Neural crest cell (in vitro differentiated cells): ENCODE measurements around the gene HMSD. TPM values are rescaled to one million over a fixed set of nuclear protein-coding genes. Genes with fewer than 3 reads are reported as not detected.

ENCODE experiments used
- DNase-seq: peaks from one replicate; pipeline ENCODE4 v3.0.0; 2021; ENCODE audit warnings: low read depth, mixed read lengths, low spot score
- H3K27ac Mint-ChIP-seq: one replicate; pipeline ENCODE4 v1.8.0; 2021; ENCODE audit warnings: mild to moderate bottlenecking, mixed read lengths; ENCODE audit not compliant: unreplicated experiment
- H3K27me3 Mint-ChIP-seq: 2 replicates; pipeline ENCODE4 v1.8.0; 2021; ENCODE audit warnings: low read depth, mild to moderate bottlenecking, mixed read lengths
- H3K36me3 Mint-ChIP-seq: 2 replicates; pipeline ENCODE4 v1.8.0; 2021; ENCODE audit warnings: low read depth, mild to moderate bottlenecking, mixed read lengths
- H3K4me1 Mint-ChIP-seq: 2 replicates; pipeline ENCODE4 v1.8.0; 2021; ENCODE audit warnings: mixed read lengths
- H3K4me3 Mint-ChIP-seq: one replicate; pipeline ENCODE4 v1.8.0; 2021; ENCODE audit warnings: mild to moderate bottlenecking, mixed read lengths
- H3K9me3 Mint-ChIP-seq: 2 replicates; pipeline ENCODE4 v1.8.0; 2021; ENCODE audit warnings: mixed read lengths
- total RNA-seq: library from RNA; stranded (reverse); gene quantifications from 2 replicates; pipeline ENCODE4 v1.2.1, GENCODE V29; 2021
- TF ChIP-seq, protein P1 (sequence below): fragments of 200-600 bp; sonication (generic); conservative IDR thresholded peaks from 2 replicates; pipeline ENCODE4 v1.5.0; 2021; ENCODE audit warnings: antibody characterized with exemption, mild to moderate bottlenecking

The HMSD gene
- total RNA-seq, 1 donor from 2014 or later, result 10.0 TPM

DNA sequence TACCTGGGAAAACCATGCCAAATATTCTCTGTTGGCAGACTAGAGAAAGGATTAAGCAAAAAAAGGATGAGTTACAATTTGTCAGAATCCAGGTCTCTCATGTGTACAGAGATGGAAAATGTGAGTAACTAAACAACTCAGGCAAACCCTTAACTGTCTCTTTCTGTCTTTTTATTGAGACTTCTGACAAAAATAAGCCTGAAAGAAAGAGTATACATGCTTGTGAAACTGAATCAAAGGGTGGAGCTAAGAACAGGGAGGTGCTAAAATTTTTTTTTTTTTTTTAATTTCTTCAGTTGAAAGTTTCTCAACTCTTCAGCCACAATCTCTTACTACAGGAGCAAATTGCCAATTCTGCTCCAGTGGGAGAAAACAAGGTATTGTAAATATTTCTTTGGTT, 41.4 kb upstream of the HMSD start, which contains the start of gene SERPINB10:
TSS of gene SERPINB10 (plus strand) at position 295 of the 400 bp plus-strand sequence. CDS start 7,553 bp downstream, outside the sequence.
- no peak within 1 kb of the TSS for H3K27ac Mint-ChIP-seq
- no peaks in the 10 kb centered on the region for H3K4me1 Mint-ChIP-seq

DNA sequence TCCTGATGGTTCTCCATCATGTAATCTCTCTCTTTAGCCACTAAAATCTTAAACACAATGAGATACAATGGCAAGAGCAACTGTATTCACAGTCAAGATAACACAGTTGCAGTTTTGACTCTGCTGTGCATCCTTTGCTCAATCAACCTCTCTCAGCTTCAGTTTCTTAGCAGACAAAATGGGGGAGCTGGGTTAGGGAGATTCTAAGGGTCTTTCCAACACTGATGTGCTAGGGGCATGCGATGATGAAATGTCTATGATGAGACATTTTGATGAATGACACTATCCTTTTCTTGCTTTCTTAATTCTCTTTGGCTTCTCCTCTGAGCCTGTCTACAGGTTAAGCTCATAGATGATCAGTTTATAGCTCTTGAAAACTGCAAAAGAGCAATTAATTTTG, 40.2 kb upstream of the HMSD start:
- H3K4me1 Mint-ChIP-seq, result no peaks in the 10 kb centered on the region
- peaks cover 13% of the 10 kb centered on the region for H3K27me3 Mint-ChIP-seq
- TF ChIP-seq, protein P1, sequence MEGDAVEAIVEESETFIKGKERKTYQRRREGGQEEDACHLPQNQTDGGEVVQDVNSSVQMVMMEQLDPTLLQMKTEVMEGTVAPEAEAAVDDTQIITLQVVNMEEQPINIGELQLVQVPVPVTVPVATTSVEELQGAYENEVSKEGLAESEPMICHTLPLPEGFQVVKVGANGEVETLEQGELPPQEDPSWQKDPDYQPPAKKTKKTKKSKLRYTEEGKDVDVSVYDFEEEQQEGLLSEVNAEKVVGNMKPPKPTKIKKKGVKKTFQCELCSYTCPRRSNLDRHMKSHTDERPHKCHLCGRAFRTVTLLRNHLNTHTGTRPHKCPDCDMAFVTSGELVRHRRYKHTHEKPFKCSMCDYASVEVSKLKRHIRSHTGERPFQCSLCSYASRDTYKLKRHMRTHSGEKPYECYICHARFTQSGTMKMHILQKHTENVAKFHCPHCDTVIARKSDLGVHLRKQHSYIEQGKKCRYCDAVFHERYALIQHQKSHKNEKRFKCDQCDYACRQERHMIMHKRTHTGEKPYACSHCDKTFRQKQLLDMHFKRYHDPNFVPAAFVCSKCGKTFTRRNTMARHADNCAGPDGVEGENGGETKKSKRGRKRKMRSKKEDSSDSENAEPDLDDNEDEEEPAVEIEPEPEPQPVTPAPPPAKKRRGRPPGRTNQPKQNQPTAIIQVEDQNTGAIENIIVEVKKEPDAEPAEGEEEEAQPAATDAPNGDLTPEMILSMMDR, result no peak
- no peak overlapping the region for H3K27ac Mint-ChIP-seq
- no peak for DNase-seq
- H3K4me3 Mint-ChIP-seq, result no peak overlapping the region
- no peaks in the 10 kb centered on the region for H3K36me3 Mint-ChIP-seq
- no peaks in the 10 kb centered on the region for H3K9me3 Mint-ChIP-seq

More for the DNA sequence above, 41.4 kb upstream of the HMSD start, which contains the start of gene SERPINB10:
- Mint-ChIP-seq H3K9me3 (no peaks in the 10 kb centered on the region), H3K4me3 (no peak within 1 kb of the TSS), H3K36me3 (no peaks in the 10 kb centered on the region), H3K27me3 (peaks cover 8% of the 10 kb centered on the region)
- no peak for DNase-seq
- TF ChIP-seq, protein P1, result no peak

DNA sequence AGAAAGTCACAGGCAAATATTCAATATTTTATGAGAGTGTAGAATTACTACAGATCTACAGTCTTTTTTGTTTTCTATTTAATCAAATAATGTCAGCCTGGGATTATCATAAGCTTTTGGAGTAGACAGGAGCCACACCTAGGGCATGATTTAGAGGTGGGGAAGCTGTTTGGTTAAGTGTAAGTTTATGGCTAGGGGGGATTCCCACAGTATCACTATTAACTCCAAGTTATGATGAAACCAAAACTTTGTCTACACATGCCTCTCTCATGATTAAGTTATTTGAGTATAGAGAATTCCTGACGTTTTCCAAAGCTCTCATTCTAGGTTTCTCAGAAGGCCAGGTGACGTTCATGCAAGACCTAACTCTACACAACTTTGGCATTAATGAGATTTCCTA, 39.2 kb upstream of the HMSD start:
- Mint-ChIP-seq H3K36me3 (no peaks in the 10 kb centered on the region), H3K4me3 (no peak overlapping the region), H3K9me3 (no peaks in the 10 kb centered on the region), H3K27ac (no peak overlapping the region), H3K27me3 (peaks cover 13% of the 10 kb centered on the region), H3K4me1 (no peaks in the 10 kb centered on the region)
- no peak for DNase-seq
- TF ChIP-seq, protein P1, result no peak

DNA sequence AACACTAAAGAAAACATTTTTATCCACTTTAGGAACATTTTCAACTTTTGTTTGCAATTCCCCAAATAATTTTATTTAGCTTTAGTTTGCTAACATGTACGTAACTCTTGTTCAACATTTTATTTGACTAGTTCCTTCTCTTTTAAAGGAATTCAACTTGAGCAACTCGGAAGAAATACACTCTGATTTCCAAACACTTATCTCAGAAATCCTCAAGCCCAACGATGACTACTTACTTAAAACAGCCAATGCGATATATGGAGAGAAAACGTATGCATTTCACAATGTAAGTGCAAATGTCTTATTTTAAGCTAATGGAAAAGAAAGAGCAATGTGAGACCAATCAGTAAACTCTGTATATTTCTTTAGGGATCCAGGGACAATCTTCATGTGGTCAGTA, 31.3 kb upstream of the HMSD start:
- TF ChIP-seq, protein P1, result no peak
- no peaks in the 10 kb centered on the region for H3K4me1 Mint-ChIP-seq
- no peak overlapping the region for H3K27ac Mint-ChIP-seq
- DNase-seq, result no peak
- peaks cover 3% of the 10 kb centered on the region for H3K27me3 Mint-ChIP-seq
- H3K36me3 Mint-ChIP-seq, result no peaks in the 10 kb centered on the region
- no peaks in the 10 kb centered on the region for H3K9me3 Mint-ChIP-seq
- no peak overlapping the region for H3K4me3 Mint-ChIP-seq

DNA sequence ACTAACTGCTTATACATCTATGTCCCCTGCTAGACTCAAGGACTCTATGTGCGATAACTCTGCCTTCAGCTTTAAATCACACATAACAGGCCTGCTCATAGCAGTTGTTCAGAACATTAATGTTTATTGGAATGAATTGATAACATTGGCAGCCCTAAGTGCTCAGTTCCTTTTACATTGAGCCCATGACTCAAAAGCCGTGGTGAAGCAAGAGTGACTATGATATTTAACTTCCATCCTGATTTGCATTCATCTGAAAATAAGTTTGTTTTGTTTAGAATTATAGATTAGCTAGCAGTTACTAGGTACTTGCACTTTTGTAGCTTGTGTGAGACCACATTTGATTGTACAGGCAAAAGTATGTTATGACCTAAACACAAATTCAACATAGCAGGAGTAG, 27.1 kb upstream of the HMSD start:
- TF ChIP-seq, protein P1, result no peak
- peaks cover 2% of the 10 kb centered on the region for H3K27me3 Mint-ChIP-seq
- H3K9me3 Mint-ChIP-seq, result no peaks in the 10 kb centered on the region
- H3K4me3 Mint-ChIP-seq, result no peak overlapping the region
- DNase-seq, result no peak
- no peaks in the 10 kb centered on the region for H3K4me1 Mint-ChIP-seq
- no peak overlapping the region for H3K27ac Mint-ChIP-seq
- no peaks in the 10 kb centered on the region for H3K36me3 Mint-ChIP-seq
